A549 (cell line): ENCODE results near the gene ODAD4.

Experiments used
- BCL3 ChIP-seq: fragments of >200 bp; sonication (Bioruptor Twin); formaldehyde crosslinking; IDR thresholded peaks from 3 replicates; pipeline ENCODE4 v1.6.1; 2016
- CBX8 ChIP-seq: fragments of 200-600 bp; sonication (generic); IDR thresholded peaks from 2 replicates; pipeline ENCODE4 v1.6.1; 2016
- CEBPB ChIP-seq, 2 experiments: fragments of >200 bp in 1 of 2; sonication (Bioruptor Twin) in 1 of 2; formaldehyde crosslinking in 1 of 2; IDR thresholded peaks; 2 replicates each; pipeline ENCODE4 v1.6.1; 2012 to 2016
- EP300 ChIP-seq, 2 experiments: fragments of >200 bp; sonication (Bioruptor Twin); formaldehyde crosslinking; IDR thresholded peaks; 2 replicates in 1 of 2; 3 replicates in 1 of 2; pipeline ENCODE4 v1.6.1; 2016 to 2017
- HOXB5 ChIP-seq: fragments of 250-450 bp; sonication (Bioruptor Pico); IDR thresholded peaks from 2 replicates; pipeline ENCODE4 v1.5.0; 2020; ENCODE audit warnings: mild to moderate bottlenecking, moderate library complexity
- JUN ChIP-seq, 2 experiments: fragments of >200 bp; sonication (Bioruptor Twin); formaldehyde crosslinking; IDR thresholded peaks; 2 replicates in 1 of 2; 3 replicates in 1 of 2; pipeline ENCODE4 v1.6.1; 2016 to 2017
- JUNB ChIP-seq: fragments of >200 bp; sonication (Bioruptor Twin); formaldehyde crosslinking; IDR thresholded peaks from 2 replicates; pipeline ENCODE4 v1.6.1; 2016
- POLR2A ChIP-seq: IDR thresholded peaks from 2 replicates; pipeline ENCODE4 v1.6.1; 2012; ENCODE audit warnings: mild to moderate bottlenecking, low read length
- TF ChIP-seq, protein P1 (sequence below): fragments of >200 bp; sonication (Bioruptor Twin); formaldehyde crosslinking; IDR thresholded peaks from 3 replicates; pipeline ENCODE4 v1.5.1; 2016
- TF ChIP-seq, protein P2 (sequence below): fragments of 450-650 bp; IDR thresholded peaks from 2 replicates; pipeline ENCODE4 v1.6.1; 2014; ENCODE audit warnings: antibody characterized with exemption
- TF ChIP-seq, protein P3 (sequence below): fragments of 150-350 bp; IDR thresholded peaks from 2 replicates; pipeline ENCODE4 v1.6.1; 2014; ENCODE audit warnings: low read depth, mild to moderate bottlenecking, low read length

GRCh38 chr17:41957869-41958439 lies 27.5 kb downstream of the ODAD4 start:
- TF ChIP-seq POLR2A, result no peak
- TF ChIP-seq, protein P1, sequence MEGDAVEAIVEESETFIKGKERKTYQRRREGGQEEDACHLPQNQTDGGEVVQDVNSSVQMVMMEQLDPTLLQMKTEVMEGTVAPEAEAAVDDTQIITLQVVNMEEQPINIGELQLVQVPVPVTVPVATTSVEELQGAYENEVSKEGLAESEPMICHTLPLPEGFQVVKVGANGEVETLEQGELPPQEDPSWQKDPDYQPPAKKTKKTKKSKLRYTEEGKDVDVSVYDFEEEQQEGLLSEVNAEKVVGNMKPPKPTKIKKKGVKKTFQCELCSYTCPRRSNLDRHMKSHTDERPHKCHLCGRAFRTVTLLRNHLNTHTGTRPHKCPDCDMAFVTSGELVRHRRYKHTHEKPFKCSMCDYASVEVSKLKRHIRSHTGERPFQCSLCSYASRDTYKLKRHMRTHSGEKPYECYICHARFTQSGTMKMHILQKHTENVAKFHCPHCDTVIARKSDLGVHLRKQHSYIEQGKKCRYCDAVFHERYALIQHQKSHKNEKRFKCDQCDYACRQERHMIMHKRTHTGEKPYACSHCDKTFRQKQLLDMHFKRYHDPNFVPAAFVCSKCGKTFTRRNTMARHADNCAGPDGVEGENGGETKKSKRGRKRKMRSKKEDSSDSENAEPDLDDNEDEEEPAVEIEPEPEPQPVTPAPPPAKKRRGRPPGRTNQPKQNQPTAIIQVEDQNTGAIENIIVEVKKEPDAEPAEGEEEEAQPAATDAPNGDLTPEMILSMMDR, result no peak
- TF ChIP-seq, protein P2, sequence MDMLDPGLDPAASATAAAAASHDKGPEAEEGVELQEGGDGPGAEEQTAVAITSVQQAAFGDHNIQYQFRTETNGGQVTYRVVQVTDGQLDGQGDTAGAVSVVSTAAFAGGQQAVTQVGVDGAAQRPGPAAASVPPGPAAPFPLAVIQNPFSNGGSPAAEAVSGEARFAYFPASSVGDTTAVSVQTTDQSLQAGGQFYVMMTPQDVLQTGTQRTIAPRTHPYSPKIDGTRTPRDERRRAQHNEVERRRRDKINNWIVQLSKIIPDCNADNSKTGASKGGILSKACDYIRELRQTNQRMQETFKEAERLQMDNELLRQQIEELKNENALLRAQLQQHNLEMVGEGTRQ, result no peak
- no peak for TF ChIP-seq EP300 (IDR thresholded peaks at IDR 0.05)
- no peak for TF ChIP-seq JUN (IDR thresholded peaks at IDR 0.05)
- no peak for TF ChIP-seq BCL3
- TF ChIP-seq CBX8, result no peak
- TF ChIP-seq, protein P3, sequence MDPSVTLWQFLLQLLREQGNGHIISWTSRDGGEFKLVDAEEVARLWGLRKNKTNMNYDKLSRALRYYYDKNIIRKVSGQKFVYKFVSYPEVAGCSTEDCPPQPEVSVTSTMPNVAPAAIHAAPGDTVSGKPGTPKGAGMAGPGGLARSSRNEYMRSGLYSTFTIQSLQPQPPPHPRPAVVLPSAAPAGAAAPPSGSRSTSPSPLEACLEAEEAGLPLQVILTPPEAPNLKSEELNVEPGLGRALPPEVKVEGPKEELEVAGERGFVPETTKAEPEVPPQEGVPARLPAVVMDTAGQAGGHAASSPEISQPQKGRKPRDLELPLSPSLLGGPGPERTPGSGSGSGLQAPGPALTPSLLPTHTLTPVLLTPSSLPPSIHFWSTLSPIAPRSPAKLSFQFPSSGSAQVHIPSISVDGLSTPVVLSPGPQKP, result no peak
- no peak for TF ChIP-seq CEBPB (IDR thresholded peaks at IDR 0.05)
- TF ChIP-seq JUNB, result no peak
- TF ChIP-seq HOXB5 (CRISPR knock-in tag), result no peak
